ENCODE measurements around the gene S100B. TPM values are rescaled to one million over a fixed set of nuclear protein-coding genes. Genes with fewer than 3 reads are reported as not detected.

The S100B gene
- 10 to 100 TPM in 1 of 2 donors, 1 to 10 TPM in 1; 2.3 to 11.6 TPM for polyA plus RNA-seq

GRCh38 chr21:46604975-46605766, at the start of gene S100B:
TSS of gene S100B (minus strand) at chr21:46605082. CDS start at chr21:46602415, 2,667 bp downstream.
- no peak within 1 kb of the TSS for H3K4me3 ChIP-seq (ENCODE audit: low read depth in 1 of 2, low read length in 2 of 2)
- H3K9me3 ChIP-seq (ENCODE audit: control insufficient read depth in 2 of 2, insufficient read depth in 1 of 2, low read depth in 1 of 2, low read length in 1 of 2), result no peaks in the 10 kb centered on the region
- peak within 1 kb of the TSS in 1 of 2 donors; percentile 21 for H3K27ac ChIP-seq (ENCODE audit: low read depth in 2 of 2, low read length in 1 of 2)
- 64 to 67% methylated on average over 15 of the region's 15 CpGs for WGBS, 2 donors
- no peaks in the 10 kb centered on the region for H3K36me3 ChIP-seq (ENCODE audit: control insufficient read depth in 2 of 2, insufficient read depth in 2 of 2, low read length in 1 of 2)
- no peaks in the 10 kb centered on the region for H3K27me3 ChIP-seq (ENCODE audit: control insufficient read depth in 1 of 2, insufficient read depth in 2 of 2, low read length in 2 of 2)
- peaks cover 0 to 2% of the 10 kb centered on the region in 2 donors for H3K4me1 ChIP-seq (ENCODE audit: control insufficient read depth in 2 of 2, insufficient read depth in 2 of 2, low read length in 1 of 2)

GRCh38 chr21:46651121-46651520, 46.2 kb upstream of the S100B start:
- Histone ChIP-seq H3K9me3 (ENCODE audit: control insufficient read depth in 2 of 2, insufficient read depth in 1 of 2, low read depth in 1 of 2, low read length in 1 of 2) (peaks cover 0 to 2% of the 10 kb centered on the region in 2 donors), H3K4me3 (ENCODE audit: low read depth in 1 of 2, low read length in 2 of 2) (no peak overlapping the region), H3K27me3 (ENCODE audit: control insufficient read depth in 1 of 2, insufficient read depth in 2 of 2, low read length in 2 of 2) (no peaks in the 10 kb centered on the region), H3K4me1 (ENCODE audit: control insufficient read depth in 2 of 2, insufficient read depth in 2 of 2, low read length in 1 of 2) (peaks cover 0 to 3% of the 10 kb centered on the region in 2 donors), H3K27ac (ENCODE audit: low read depth in 2 of 2, low read length in 1 of 2) (no peak overlapping the region), H3K36me3 (ENCODE audit: control insufficient read depth in 2 of 2, insufficient read depth in 2 of 2, low read length in 1 of 2) (peaks cover 21 to 49% of the 10 kb centered on the region in 2 donors)
- WGBS, 2 donors, result 97 to 98% methylated on average over 7 of the region's 7 CpGs

DNA sequence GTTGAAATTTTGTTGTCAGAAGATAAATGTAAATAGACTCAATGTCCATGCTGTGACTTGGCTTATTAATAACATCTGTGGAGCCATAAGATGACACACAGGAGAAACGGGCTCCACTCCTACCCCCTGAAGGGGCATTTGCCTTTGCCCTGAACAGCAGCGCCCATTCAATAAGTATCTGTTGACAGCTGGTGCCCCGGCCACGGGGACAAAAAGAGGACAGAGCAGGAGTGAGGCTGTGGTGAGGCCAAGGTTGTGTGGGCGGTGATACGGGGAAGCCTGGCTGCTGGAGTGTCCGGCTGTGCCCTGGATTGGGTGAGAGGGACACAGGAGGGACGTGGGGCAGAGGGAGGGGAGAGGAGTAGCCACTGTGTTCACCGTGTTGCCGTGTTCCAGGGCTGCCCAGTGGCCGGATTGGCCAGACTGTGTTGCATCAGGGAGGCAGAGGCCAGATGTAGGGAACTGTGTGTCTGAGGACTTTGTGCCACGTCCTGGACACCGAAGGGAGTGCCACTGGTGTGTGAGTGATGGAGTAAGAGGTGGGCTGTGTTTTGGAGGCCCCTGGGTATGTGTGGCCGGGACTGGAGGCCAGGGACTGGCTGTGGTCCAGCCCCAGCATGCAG, 45.7 kb upstream of the S100B start:
- H3K36me3 ChIP-seq (ENCODE audit: control insufficient read depth in 2 of 2, insufficient read depth in 2 of 2, low read length in 1 of 2), result peaks cover 25 to 54% of the 10 kb centered on the region in 2 donors
- no peak overlapping the region for H3K4me3 ChIP-seq (ENCODE audit: low read depth in 1 of 2, low read length in 2 of 2)
- no peak overlapping the region for H3K27ac ChIP-seq (ENCODE audit: low read depth in 2 of 2, low read length in 1 of 2)
- peaks cover 0 to 2% of the 10 kb centered on the region in 2 donors for H3K9me3 ChIP-seq (ENCODE audit: control insufficient read depth in 2 of 2, insufficient read depth in 1 of 2, low read depth in 1 of 2, low read length in 1 of 2)
- H3K4me1 ChIP-seq (ENCODE audit: control insufficient read depth in 2 of 2, insufficient read depth in 2 of 2, low read length in 1 of 2), result peaks cover 0 to 3% of the 10 kb centered on the region in 2 donors
- WGBS, 2 donors, result 91 to 92% methylated on average over 14 of the region's 14 CpGs
- no peaks in the 10 kb centered on the region for H3K27me3 ChIP-seq (ENCODE audit: control insufficient read depth in 1 of 2, insufficient read depth in 2 of 2, low read length in 2 of 2)

GRCh38 chr21:46649356-46649755, 44.5 kb upstream of the S100B start:
- H3K9me3 ChIP-seq (ENCODE audit: control insufficient read depth in 2 of 2, insufficient read depth in 1 of 2, low read depth in 1 of 2, low read length in 1 of 2), result peaks cover 0 to 2% of the 10 kb centered on the region in 2 donors
- 95 to 96% methylated on average over 19 of the region's 19 CpGs for WGBS, 2 donors

DNA sequence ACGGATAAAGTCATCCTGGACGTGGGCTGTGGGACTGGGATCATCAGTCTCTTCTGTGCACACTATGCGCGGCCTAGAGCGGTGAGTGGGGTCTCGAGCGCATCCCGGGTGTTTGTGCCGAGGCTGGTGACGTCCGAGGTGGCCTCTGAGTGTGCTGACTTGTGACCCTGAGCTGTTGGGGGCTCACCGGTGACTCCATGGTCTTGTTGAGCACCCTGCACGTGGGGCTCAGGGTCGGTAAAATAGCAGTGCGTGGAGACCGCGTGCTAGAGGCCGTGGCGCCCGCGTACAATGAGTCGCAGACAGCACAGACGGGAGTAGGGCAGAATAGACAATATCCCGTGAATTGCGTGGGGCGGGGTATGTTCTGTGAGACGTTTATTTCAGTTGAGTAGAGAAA, 43.7 kb upstream of the S100B start:
- peaks cover 0 to 2% of the 10 kb centered on the region in 2 donors for H3K9me3 ChIP-seq (ENCODE audit: control insufficient read depth in 2 of 2, insufficient read depth in 1 of 2, low read depth in 1 of 2, low read length in 1 of 2)
- H3K27me3 ChIP-seq (ENCODE audit: control insufficient read depth in 1 of 2, insufficient read depth in 2 of 2, low read length in 2 of 2), result no peaks in the 10 kb centered on the region
- no peak overlapping the region for H3K4me3 ChIP-seq (ENCODE audit: low read depth in 1 of 2, low read length in 2 of 2)
- H3K36me3 ChIP-seq (ENCODE audit: control insufficient read depth in 2 of 2, insufficient read depth in 2 of 2, low read length in 1 of 2), result peaks cover 39 to 58% of the 10 kb centered on the region in 2 donors
- H3K27ac ChIP-seq (ENCODE audit: low read depth in 2 of 2, low read length in 1 of 2), result no peak overlapping the region
- 92 to 94% methylated on average over 27 of the region's 27 CpGs for WGBS, 2 donors
- H3K4me1 ChIP-seq (ENCODE audit: control insufficient read depth in 2 of 2, insufficient read depth in 2 of 2, low read length in 1 of 2), result peaks cover 0 to 3% of the 10 kb centered on the region in 2 donors

More at GRCh38 chr21:46649356-46649755, 44.5 kb upstream of the S100B start:
- Histone ChIP-seq H3K36me3 (ENCODE audit: control insufficient read depth in 2 of 2, insufficient read depth in 2 of 2, low read length in 1 of 2) (peaks cover 33 to 56% of the 10 kb centered on the region in 2 donors), H3K4me1 (ENCODE audit: control insufficient read depth in 2 of 2, insufficient read depth in 2 of 2, low read length in 1 of 2) (peaks cover 0 to 3% of the 10 kb centered on the region in 2 donors), H3K27me3 (ENCODE audit: control insufficient read depth in 1 of 2, insufficient read depth in 2 of 2, low read length in 2 of 2) (no peaks in the 10 kb centered on the region), H3K4me3 (ENCODE audit: low read depth in 1 of 2, low read length in 2 of 2) (no peak overlapping the region), H3K27ac (ENCODE audit: low read depth in 2 of 2, low read length in 1 of 2) (no peak overlapping the region)

GRCh38 chr21:46646541-46647154, 41.8 kb upstream of the S100B start:
- no peak overlapping the region for H3K4me3 ChIP-seq (ENCODE audit: low read depth in 1 of 2, low read length in 2 of 2)
- 87 to 92% methylated on average over 9 of the region's 9 CpGs for WGBS, 2 donors

GRCh38 chr21:46645840-46646239, 41.0 kb upstream of the S100B start:
- no peaks in the 10 kb centered on the region for H3K9me3 ChIP-seq (ENCODE audit: control insufficient read depth in 2 of 2, insufficient read depth in 1 of 2, low read depth in 1 of 2, low read length in 1 of 2)
- no peak overlapping the region for H3K27ac ChIP-seq (ENCODE audit: low read depth in 2 of 2, low read length in 1 of 2)
- peaks cover 25 to 46% of the 10 kb centered on the region in 2 donors for H3K36me3 ChIP-seq (ENCODE audit: control insufficient read depth in 2 of 2, insufficient read depth in 2 of 2, low read length in 1 of 2)
- H3K4me1 ChIP-seq (ENCODE audit: control insufficient read depth in 2 of 2, insufficient read depth in 2 of 2, low read length in 1 of 2), result peaks cover 0 to 3% of the 10 kb centered on the region in 2 donors
- no peaks in the 10 kb centered on the region for H3K27me3 ChIP-seq (ENCODE audit: control insufficient read depth in 1 of 2, insufficient read depth in 2 of 2, low read length in 2 of 2)
- 97 to 99% methylated on average over 5 of the region's 5 CpGs for WGBS, 2 donors
- H3K4me3 ChIP-seq (ENCODE audit: low read depth in 1 of 2, low read length in 2 of 2), result no peak overlapping the region

More at GRCh38 chr21:46646541-46647154, 41.8 kb upstream of the S100B start:
- peaks cover 0 to 3% of the 10 kb centered on the region in 2 donors for H3K4me1 ChIP-seq (ENCODE audit: control insufficient read depth in 2 of 2, insufficient read depth in 2 of 2, low read length in 1 of 2)
- peaks cover 29 to 50% of the 10 kb centered on the region in 2 donors for H3K36me3 ChIP-seq (ENCODE audit: control insufficient read depth in 2 of 2, insufficient read depth in 2 of 2, low read length in 1 of 2)
- no peak overlapping the region for H3K27ac ChIP-seq (ENCODE audit: low read depth in 2 of 2, low read length in 1 of 2)
- no peaks in the 10 kb centered on the region for H3K9me3 ChIP-seq (ENCODE audit: control insufficient read depth in 2 of 2, insufficient read depth in 1 of 2, low read depth in 1 of 2, low read length in 1 of 2)
- H3K27me3 ChIP-seq (ENCODE audit: control insufficient read depth in 1 of 2, insufficient read depth in 2 of 2, low read length in 2 of 2), result no peaks in the 10 kb centered on the region

GRCh38 chr21:46643379-46644177, 38.7 kb upstream of the S100B start:
- Histone ChIP-seq H3K4me1 (ENCODE audit: control insufficient read depth in 2 of 2, insufficient read depth in 2 of 2, low read length in 1 of 2) (no peaks in the 10 kb centered on the region), H3K27me3 (ENCODE audit: control insufficient read depth in 1 of 2, insufficient read depth in 2 of 2, low read length in 2 of 2) (no peaks in the 10 kb centered on the region), H3K9me3 (ENCODE audit: control insufficient read depth in 2 of 2, insufficient read depth in 1 of 2, low read depth in 1 of 2, low read length in 1 of 2) (no peaks in the 10 kb centered on the region), H3K4me3 (ENCODE audit: low read depth in 1 of 2, low read length in 2 of 2) (no peak overlapping the region), H3K27ac (ENCODE audit: low read depth in 2 of 2, low read length in 1 of 2) (no peak overlapping the region), H3K36me3 (ENCODE audit: control insufficient read depth in 2 of 2, insufficient read depth in 2 of 2, low read length in 1 of 2) (peaks cover 21 to 25% of the 10 kb centered on the region in 2 donors)
- WGBS, 2 donors, result 81 to 83% methylated on average over 12 of the region's 12 CpGs

DNA sequence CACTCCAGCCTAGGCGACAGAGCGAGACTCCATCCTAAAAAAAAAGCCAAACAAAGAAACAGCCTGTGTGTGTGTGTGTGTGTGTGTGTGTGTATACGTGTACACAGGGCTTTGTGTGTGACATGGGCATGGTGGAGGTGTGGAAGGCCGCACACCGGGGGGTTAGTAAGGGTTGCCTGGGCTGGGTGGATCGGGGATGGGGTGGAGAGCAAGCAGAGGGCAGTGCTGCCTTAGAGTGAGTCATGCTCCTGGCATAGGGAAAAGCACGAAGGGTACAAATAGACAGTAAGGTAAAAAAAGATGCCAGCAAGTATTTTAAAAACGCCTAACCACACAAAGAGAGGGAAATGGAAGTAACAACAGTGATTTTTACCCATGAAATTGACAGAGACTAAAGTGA, 36.8 kb upstream of the S100B start:
- no peak overlapping the region for H3K4me3 ChIP-seq (ENCODE audit: low read depth in 1 of 2, low read length in 2 of 2)
- 73 to 77% methylated on average over 8 of the region's 8 CpGs for whole genome bisulfite sequencing, 2 donors
- H3K36me3 ChIP-seq (ENCODE audit: control insufficient read depth in 2 of 2, insufficient read depth in 2 of 2, low read length in 1 of 2), result peaks cover 18 to 21% of the 10 kb centered on the region in 2 donors
- no peaks in the 10 kb centered on the region for H3K27me3 ChIP-seq (ENCODE audit: control insufficient read depth in 1 of 2, insufficient read depth in 2 of 2, low read length in 2 of 2)
- no peak overlapping the region for H3K27ac ChIP-seq (ENCODE audit: low read depth in 2 of 2, low read length in 1 of 2)
- H3K4me1 ChIP-seq (ENCODE audit: control insufficient read depth in 2 of 2, insufficient read depth in 2 of 2, low read length in 1 of 2), result peaks cover 0 to 2% of the 10 kb centered on the region in 2 donors
- H3K9me3 ChIP-seq (ENCODE audit: control insufficient read depth in 2 of 2, insufficient read depth in 1 of 2, low read depth in 1 of 2, low read length in 1 of 2), result no peaks in the 10 kb centered on the region

Measured in esophagus (tissue), 2 donors.